HUES6 (cell line): ENCODE data around the gene NRXN3.

Experiments used
- H3K27ac ChIP-seq: 2 replicates; pipeline ENCODE4 v1.7.0; 2013; ENCODE audit warnings: low read depth, mild to moderate bottlenecking, low read length, inconsistent platforms
- H3K27me3 ChIP-seq: 2 replicates; pipeline ENCODE4 v1.6.1; 2013; ENCODE audit warnings: low read length; ENCODE audit not compliant: control insufficient read depth, insufficient read depth
- H3K36me3 ChIP-seq: 2 replicates; pipeline ENCODE4 v1.6.1; 2013; ENCODE audit warnings: low read length; ENCODE audit not compliant: control insufficient read depth, insufficient read depth
- H3K4me1 ChIP-seq: 2 replicates; pipeline ENCODE4 v1.6.1; 2013; ENCODE audit warnings: low read length; ENCODE audit not compliant: control insufficient read depth, insufficient read depth
- H3K4me3 ChIP-seq: 2 replicates; pipeline ENCODE4 v1.5.1; 2013; ENCODE audit warnings: low read depth, low read length
- H3K9ac ChIP-seq: one replicate; pipeline ENCODE4 v1.6.1; 2013; ENCODE audit warnings: mild to moderate bottlenecking, low read length
- H3K9me3 ChIP-seq: 2 replicates; pipeline ENCODE4 v1.6.1; 2013; ENCODE audit warnings: low read depth, low read length; ENCODE audit not compliant: control insufficient read depth, insufficient read depth

Gene NRXN3

DNA sequence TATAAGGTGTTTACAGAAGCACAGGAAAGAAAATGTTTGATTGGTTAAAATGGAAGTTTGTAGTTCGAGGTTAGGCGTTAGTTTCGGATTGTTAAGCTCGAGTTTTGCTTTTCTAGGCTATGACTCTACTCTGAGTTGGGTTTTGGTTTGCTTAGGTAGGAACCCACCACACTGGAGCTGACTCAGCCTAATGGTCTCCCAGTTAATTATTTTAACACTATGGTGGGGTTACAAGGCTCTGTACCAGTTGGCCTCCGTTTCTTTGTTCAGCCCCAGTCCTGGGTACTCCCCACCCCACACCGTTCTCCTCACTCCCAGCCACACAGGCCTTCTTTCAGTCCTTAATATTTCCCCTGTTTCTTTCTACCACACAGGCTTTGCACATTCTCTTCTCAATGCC is 583.9 kb downstream of the NRXN3 start:
- no peak overlapping the region for H3K4me3 ChIP-seq
- H3K9ac ChIP-seq = no peak overlapping the region
- no peaks in the 10 kb centered on the region for H3K36me3 ChIP-seq
- no peak overlapping the region for H3K27ac ChIP-seq
- no peaks in the 10 kb centered on the region for H3K9me3 ChIP-seq
- H3K27me3 ChIP-seq = no peaks in the 10 kb centered on the region
- peaks cover 7% of the 10 kb centered on the region for H3K4me1 ChIP-seq

DNA sequence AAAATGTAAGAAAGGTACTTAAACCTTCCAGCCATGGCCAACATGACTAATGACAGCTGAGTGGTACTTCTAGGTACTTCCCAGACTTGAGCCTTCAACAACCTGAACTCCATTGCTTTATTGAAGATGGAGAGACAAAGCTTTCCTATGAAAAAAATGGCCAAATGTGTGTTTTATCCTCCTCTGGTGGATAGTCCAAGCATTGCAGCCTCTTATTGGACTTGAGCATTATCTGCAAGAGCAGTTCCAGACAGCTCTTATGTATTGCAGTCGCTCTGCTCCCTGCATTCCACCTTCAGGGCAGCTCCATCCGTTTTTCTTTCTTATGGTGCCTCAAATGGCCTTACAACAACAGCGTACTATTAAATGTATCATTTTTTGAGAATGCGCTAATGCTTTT is 588.2 kb downstream of the NRXN3 start:
- no peak overlapping the region for H3K4me3 ChIP-seq
- no peaks in the 10 kb centered on the region for H3K27me3 ChIP-seq
- H3K9ac ChIP-seq = no peak overlapping the region
- H3K9me3 ChIP-seq = no peaks in the 10 kb centered on the region
- no peaks in the 10 kb centered on the region for H3K36me3 ChIP-seq
- H3K4me1 ChIP-seq = peaks cover 7% of the 10 kb centered on the region
- no peak overlapping the region for H3K27ac ChIP-seq

DNA sequence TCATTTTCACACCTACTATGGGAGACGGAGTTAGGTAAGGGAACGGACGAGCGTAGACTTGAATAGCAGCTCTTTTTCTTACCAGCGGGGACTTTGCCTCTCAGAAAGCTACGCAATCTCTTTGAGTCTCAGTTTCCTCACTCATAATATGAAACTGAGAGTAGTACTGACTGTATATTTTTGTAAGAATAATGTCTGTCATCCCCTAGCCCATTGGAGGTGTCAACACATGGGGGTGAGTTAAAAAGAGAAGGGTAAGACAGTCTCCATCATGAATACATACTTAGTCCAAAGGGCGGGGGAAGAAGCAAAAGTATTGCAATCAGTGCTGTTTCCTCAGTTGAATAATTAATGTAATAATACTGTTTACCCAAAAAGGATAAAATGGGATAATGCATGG is 592.2 kb downstream of the NRXN3 start:
- Histone ChIP-seq H3K27ac (no peak overlapping the region), H3K4me3 (no peak overlapping the region), H3K36me3 (no peaks in the 10 kb centered on the region), H3K27me3 (no peaks in the 10 kb centered on the region), H3K4me1 (peaks cover 25% of the 10 kb centered on the region), H3K9ac (no peak overlapping the region), H3K9me3 (no peaks in the 10 kb centered on the region)

DNA sequence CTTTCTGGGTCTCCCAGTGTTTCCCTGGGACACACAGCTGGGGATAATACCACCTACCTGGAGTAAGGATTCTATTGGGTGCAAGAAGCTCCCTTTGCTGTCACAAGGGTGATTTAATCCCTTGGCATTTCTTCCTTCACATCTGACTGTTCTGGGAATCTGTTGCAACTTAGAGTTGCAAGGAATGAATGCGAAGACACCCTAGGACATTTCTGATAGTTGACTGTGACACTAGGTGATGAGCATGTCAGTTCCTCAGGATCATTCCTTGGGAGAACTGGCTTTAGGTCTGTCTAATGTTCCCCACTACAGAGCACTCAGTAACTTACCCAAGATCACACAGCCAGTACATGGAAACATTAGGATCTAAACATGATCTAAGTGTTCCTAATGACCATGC is 593.6 kb downstream of the NRXN3 start:
- H3K27me3 ChIP-seq = no peaks in the 10 kb centered on the region
- no peaks in the 10 kb centered on the region for H3K36me3 ChIP-seq
- no peak overlapping the region for H3K4me3 ChIP-seq
- no peaks in the 10 kb centered on the region for H3K9me3 ChIP-seq
- H3K4me1 ChIP-seq = peaks cover 22% of the 10 kb centered on the region
- H3K9ac ChIP-seq = no peak overlapping the region
- H3K27ac ChIP-seq = no peak overlapping the region

DNA sequence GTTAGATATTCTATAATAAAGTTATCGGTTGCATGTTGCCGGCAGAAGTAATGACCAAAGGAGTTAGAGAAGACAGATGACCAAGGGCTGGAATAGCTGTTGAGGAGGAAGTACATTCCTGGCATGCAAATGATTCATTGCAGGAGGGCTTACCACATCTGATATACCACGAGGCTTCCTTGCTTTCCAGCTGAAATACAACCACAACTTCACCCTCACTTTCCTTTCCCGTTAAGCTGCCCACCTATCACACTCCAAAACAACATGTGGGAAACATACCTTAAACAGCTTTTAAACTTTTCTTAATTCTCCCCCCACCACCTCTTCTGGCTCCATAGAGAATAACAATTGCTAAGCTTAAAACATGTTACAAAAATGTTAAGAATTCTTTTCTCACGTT is 594.1 kb downstream of the NRXN3 start:
- Histone ChIP-seq H3K9ac (no peak overlapping the region), H3K27ac (peak overlapping the region; percentile 28; the same call in 1 of the 2 replicates), H3K36me3 (no peaks in the 10 kb centered on the region), H3K27me3 (no peaks in the 10 kb centered on the region), H3K4me1 (peaks cover 22% of the 10 kb centered on the region), H3K9me3 (no peaks in the 10 kb centered on the region), H3K4me3 (no peak overlapping the region)

DNA sequence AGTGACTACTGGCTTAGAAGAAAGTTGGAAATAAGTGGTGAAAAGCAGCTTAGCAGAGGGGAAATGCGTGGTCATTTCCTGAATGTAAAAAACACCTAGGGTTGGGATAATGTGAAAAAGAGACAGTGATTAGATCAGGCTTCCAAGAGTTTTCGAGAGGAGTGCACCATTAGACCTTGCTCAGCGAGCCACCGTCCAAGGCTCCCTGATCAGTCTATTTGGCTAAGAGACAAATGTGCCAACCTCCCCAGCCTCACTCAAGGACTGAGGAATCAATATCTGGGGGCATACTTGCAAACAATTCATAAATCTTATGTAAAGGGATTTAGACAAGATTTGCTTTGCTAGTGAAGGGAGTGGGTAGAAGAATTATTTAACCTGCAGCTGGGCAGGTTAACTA is 594.5 kb downstream of the NRXN3 start:
- no peaks in the 10 kb centered on the region for H3K9me3 ChIP-seq
- H3K27me3 ChIP-seq = no peaks in the 10 kb centered on the region
- H3K27ac ChIP-seq = peak overlapping the region; percentile 28; the same call in 1 of the 2 replicates
- peaks cover 22% of the 10 kb centered on the region for H3K4me1 ChIP-seq
- no peak overlapping the region for H3K9ac ChIP-seq
- H3K4me3 ChIP-seq = no peak overlapping the region
- H3K36me3 ChIP-seq = no peaks in the 10 kb centered on the region

DNA sequence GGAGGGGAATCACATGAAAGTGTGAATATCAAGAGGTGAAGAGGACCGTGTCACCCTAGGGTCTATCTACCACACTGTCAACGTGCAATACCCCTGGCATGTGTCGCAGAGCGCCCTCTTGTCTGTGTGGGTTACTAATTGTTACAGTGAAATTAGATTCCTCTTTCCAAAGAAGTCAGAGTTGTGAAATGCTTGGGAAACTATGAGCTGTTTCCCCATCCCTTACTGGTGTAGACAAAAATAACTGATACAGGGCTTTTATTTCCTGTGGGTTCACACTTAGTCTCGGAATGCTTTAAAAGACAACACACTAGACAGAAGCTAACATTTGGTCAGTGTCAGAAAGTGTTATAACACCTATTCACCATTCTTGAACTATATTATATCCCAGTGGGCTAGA is 597.3 kb downstream of the NRXN3 start:
- peaks cover 22% of the 10 kb centered on the region for H3K4me1 ChIP-seq
- H3K36me3 ChIP-seq = no peaks in the 10 kb centered on the region
- no peak overlapping the region for H3K27ac ChIP-seq
- no peaks in the 10 kb centered on the region for H3K9me3 ChIP-seq
- no peaks in the 10 kb centered on the region for H3K27me3 ChIP-seq
- no peak overlapping the region for H3K4me3 ChIP-seq
- no peak overlapping the region for H3K9ac ChIP-seq

DNA sequence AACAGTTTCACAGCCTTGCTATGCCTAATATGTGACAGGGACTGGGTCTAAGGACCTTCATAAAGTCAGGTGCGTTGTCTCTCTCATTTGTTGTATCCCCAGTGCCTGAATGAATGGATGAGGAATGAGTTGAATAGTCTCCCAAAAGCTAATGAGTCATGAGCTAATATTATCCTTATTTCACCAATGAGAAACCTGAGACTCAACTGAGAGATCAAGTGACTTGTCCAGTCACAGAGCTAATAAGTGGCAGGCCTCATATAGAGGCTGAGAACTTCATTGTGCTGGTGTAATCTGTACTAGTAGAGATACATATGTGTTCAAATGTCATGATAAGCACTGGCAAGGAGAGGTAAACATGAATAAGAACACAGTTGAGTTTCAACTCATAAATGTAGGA is 612.4 kb downstream of the NRXN3 start:
- Histone ChIP-seq H3K4me1 (no peaks in the 10 kb centered on the region), H3K4me3 (no peak overlapping the region), H3K27ac (no peak overlapping the region), H3K9me3 (no peaks in the 10 kb centered on the region), H3K9ac (no peak overlapping the region), H3K27me3 (no peaks in the 10 kb centered on the region), H3K36me3 (no peaks in the 10 kb centered on the region)

DNA sequence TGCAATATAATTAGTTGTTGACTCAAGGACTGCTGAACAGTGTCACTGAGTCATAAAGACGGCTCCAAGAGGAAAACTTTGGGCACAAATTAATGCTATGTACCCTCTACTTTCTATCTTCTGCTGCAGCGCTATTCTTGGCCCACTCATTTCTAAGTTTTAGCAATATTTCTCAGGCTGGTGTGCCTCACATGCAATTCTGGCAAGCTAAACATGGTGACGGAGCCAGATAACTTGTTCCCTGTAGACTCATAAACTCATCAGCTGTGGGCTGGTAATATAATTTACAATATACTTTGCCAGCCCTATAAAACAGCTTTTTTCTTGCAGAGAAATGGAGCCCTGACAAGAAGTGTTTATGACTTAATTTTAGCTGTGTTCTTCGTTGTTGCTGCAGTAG is 615.1 kb downstream of the NRXN3 start:
- H3K27ac ChIP-seq = no peak overlapping the region
- no peak overlapping the region for H3K9ac ChIP-seq
- H3K27me3 ChIP-seq = no peaks in the 10 kb centered on the region
- H3K36me3 ChIP-seq = no peaks in the 10 kb centered on the region
- H3K4me3 ChIP-seq = no peak overlapping the region
- H3K9me3 ChIP-seq = no peaks in the 10 kb centered on the region
- no peaks in the 10 kb centered on the region for H3K4me1 ChIP-seq

DNA sequence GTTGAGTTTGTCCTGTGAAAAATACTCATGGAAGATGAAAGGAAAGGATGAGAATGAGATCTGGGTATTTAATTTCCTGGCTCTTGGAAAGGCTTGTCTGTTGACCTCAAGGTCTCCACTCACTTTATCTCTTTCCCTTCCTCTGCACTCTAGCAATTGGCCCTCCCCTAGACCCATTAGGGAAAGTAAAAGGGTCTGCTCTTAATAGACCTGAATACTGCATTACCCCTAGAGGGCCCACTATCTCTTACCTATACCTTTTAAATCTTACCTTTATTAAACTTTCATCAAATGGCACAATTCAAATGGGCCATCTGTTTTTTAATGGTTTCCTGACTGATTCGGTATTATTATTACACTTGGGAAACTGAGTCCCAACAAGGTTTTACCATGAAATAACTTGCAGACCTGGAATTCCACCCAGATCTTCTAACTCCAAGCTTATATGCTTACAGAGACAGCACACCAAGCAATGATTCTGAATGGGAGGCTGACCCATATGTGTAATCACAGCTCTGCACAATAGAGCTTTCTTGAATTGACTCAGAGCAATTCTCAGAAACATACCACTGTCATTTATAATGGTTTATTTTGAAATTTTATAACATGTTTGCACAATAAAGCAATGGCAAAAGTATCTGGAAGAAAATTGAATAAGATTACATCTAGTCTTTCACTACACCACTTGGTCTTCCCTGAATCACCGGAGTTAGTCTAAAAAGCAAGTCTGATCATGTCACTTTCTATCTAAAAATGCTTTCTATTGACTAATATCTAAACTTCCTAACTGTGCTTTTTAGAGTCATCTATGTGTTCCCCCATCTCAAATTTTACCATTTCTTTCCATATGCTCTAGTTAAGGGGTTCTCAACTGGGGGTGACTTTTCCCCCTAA is 618.5 kb downstream of the NRXN3 start:
- Histone ChIP-seq H3K27ac (no peak overlapping the region), H3K9me3 (no peaks in the 10 kb centered on the region), H3K4me3 (no peak overlapping the region), H3K4me1 (no peaks in the 10 kb centered on the region), H3K9ac (no peak overlapping the region), H3K36me3 (no peaks in the 10 kb centered on the region), H3K27me3 (no peaks in the 10 kb centered on the region)

DNA sequence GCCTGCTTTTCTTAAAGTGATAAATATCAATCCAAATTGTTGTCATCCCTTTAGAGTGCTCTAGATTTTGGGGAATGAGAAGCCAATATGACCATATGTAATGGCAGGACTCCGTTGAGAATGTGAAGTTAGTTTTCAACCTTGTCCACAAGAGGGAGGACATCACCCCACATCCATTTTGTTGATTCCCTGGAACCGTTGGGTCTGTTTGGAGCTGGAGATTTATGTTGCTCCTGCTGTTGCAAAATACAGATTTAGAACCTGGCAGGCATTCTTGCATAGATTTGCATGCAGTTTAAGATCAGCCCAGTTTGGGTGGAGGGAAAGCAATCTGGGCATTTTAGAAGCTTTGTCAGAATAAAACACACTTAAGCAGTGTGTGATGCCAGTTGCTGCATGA is 620.1 kb downstream of the NRXN3 start:
- H3K27me3 ChIP-seq = no peaks in the 10 kb centered on the region
- no peaks in the 10 kb centered on the region for H3K36me3 ChIP-seq
- H3K9ac ChIP-seq = no peak overlapping the region
- no peaks in the 10 kb centered on the region for H3K9me3 ChIP-seq
- H3K27ac ChIP-seq = no peak overlapping the region
- H3K4me1 ChIP-seq = no peaks in the 10 kb centered on the region
- no peak overlapping the region for H3K4me3 ChIP-seq
